Brain pericyte (primary cell): ENCODE measurements around the gene SYNE1.

ENCODE experiments used
- DNase-seq: peaks from one replicate; pipeline ENCODE4 v3.0.0-alpha.2; 2012; ENCODE audit warnings: low read depth, low spot score

The SYNE1 gene

DNA sequence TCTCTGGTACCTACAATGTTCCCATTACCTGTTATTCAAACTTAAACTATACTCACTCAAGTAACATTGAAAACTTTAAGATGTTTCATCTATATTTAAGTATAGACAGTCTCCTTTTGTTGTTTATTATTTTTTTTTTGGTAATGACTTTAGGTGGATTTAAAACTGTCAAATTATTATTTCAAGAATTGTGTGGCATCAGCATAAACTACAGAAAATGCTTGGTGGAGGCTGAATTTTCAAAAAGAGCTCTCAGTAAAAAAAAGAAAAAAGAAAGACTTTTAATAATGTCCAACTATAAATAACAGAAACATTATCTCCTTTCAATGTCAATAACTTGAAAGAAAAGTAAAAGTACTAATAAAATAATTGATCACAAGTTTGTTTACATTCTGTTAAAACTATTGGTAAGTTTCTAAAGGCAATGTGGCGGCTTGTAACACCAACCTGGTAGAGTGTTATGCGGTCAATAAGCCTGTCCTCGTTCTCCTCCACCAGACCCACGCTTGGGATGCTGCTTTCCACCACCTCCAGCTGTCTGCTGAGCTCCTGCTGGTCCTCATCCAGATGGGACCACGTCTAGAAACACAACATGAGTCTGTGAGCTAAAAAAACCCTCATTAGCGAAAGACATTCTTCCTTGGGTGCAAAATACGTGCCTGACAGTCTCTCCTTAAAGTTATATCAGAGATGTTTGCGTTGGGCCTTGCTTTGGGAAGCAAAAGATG is 400.6 kb downstream of the SYNE1 start:
- DNase-seq, result no peak

DNA sequence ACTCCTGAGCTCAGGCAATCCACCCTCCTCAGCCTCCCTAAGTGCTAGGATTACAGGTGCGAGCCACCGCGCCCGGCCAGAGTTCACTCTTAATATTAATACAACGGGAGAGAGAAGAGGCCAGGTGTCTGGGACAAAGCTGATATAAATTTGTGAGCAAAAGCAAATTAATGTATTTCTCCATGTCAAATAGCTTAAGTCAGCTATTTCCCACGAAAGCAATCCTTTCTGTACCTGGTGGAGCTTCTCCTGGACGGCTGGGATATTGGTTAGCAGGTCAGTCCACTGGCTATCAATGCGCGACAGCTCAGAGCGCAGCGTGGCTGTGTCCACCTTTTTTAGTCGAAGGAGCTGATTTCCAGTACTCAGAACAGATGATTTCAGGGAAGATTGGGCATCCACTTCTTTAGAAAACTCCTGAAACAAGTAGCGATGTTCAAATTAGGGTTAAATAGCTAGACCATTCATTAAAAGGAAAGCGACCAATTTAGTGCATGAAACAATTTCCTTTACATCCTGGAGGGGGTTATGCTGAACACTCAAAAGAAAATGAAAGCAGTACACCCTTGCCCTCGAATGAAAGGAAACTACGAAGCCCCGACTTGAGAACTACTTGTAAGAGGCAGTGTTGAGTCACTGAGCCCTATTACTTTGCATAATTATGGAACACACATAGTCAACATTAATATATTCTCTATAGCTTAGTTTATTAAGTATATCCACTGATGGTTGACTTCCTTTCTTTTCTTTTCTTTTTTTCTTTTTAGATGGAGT is 403.4 kb downstream of the SYNE1 start:
- DNase-seq, result no peak

DNA sequence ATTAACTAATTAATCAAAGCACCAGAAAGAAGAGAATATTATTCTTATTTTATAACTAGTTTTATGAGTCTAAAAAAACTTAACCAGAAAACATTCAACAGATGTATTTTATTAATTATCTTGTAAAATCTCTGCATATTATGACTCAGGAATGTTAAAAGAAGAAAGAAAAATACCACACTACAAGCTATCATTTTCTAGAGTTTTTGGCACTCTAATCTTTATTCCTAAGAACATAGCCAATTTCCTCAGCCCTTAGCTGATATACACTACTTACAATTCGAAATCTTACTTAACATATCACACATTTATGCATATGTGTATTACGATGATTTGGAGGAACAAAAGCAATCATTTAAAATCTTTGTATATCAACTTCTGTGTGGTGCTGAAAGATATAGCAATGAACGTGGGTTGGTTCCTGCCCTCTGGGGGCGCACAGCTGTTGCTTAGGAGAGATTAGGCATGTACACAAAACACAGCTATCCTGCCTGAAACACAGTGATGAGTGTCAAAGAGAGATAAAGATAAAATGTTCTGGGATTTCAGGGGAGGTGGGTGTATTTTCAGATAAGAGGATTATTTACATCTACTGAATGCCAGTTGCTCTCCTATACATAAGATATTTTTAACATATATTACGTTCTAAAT is 404.5 kb downstream of the SYNE1 start:
- no peak for DNase-seq

DNA sequence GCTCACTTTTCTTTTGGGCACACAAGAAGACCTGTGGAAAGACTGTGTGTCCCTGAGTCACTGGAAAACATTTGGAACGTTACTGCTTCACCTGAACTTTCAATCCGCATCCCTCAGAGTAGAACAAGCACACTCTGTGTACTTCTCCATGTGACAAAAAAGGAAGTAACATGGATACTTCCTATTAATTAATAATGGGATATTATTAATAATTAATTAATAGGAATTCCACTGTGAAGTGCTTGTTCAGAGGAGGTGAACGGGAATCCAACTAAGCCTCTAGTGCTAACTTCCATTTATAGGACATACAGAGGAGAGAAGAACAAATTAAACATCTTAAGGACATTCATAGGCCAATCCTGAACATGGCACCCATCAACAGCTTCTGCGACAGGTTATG is 407.8 kb downstream of the SYNE1 start:
- no peak for DNase-seq

DNA sequence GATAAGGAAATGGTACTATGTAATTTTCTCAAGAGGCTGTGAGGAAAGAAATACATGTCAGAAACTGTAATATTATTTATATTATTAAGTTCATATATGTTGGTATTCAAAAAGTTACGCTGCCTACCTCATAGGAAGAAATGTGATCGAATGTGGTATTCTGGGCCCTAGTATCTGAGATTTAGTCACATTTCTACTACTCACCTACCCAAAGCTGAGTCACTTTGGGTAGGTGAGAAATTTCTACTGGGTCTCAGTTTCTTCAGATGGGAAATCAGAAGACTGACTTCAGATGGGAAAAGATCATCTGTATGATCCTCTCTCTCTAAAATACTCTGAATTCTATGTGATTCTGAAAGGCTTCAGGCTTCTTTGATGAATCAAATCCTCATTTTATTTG is 411.0 kb downstream of the SYNE1 start:
- no peak for DNase-seq

DNA sequence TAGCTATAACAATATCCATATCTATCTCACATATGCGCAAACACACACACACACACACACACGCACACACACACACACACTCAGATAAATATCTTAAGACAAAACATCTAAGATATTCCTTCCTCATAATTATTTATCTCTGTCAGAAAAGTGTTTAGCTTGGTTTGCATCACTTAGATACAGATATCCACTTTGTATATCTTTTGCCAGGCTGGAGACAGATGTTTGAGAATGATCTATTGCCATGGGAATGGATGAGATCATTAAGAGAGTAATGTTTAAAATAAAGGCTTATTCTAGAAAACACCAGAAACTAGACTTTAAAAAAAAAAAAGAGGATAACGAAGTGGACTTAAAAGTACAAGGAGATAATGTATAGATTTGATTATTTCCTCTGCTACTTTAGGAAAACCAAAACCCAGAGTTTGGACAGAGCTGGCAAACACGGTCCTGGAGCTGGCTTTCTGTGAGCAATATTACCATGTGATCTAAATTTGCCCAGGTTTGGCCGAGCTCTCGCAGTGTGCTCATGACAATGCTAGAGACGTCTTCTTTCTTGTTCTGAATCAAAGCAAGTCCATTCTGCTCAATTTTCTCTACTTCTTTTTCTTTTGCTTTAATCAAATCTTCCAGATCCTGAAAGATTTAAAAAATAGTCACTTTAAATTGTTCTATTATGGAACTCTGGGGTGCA is 411.8 kb downstream of the SYNE1 start:
- no peak for DNase-seq

DNA sequence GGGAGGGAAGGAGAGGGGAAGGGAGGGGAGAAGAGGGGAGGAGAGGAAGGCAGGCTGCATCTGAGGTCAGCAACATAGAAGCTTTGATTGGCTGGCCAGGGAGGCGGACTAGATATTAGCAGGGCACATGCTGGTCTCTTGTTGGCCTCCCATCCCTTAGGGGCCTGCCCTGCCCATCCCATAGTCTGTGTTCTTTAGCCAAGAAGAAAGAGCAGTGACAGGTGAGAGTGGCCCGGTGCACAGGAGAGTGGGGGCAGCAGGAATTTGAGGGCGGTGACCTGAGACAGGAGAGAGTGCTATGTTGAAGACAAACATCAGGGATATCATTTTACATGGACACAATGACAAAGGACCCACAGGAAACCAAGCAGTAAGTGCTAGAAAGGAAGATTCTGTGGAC is 413.5 kb downstream of the SYNE1 start:
- no peak for DNase-seq

DNA sequence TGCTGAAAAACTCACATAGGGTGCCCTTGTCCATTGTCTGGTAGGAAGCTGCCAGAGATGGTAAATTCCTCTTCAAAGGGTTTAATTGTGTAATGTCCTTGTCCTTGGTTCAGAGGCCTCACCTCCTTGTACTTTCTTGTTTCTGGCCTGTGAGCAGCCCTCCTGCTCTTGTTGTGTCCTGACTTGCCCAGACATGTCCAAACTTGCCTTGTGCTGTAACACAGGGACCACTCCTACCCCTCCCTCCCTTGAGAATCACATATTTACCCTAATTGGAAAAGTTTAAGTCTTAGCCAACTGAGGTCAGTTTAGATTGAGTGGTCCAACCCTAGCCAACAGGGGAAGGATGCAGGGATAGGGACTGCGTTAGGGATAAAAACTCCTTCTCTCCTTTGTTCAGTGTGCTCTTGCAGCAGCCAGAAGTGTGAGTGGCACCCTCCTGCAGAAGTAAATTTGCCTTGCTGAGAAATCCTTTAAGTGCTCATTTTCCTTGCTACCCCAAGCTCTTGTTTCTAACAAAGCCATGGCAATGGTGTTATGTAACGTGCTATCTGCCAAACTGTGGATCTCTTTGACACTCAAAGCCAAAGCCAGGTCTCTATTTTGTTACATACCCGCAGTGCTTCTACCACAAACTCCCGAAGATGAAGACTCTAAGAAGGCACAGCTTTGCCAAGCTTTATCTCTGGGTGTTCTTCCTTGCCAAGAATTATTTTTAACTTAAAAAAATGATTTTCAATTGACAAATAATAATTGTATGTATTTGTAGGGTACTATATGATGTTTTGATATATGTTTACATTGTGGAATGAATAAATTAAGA is 415.1 kb downstream of the SYNE1 start:
- no peak for DNase-seq

DNA sequence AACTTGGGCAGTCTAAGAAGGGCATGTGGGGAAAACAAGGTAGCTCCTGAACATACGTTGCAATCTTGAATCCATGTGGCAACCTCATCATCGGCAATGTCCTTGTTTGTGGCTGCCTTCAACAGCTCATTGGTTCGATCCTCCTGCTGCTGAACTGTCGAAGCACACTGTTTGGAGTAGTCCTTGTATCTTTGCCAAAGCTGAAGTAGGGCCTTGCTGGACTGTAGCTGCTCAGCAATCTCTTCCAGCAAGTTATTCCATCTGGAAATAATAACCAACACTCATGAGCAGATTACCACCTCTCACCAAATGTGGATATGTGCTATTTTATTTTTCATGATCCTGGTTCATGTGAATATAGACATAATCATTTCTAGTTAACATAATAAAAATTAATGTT is 416.4 kb downstream of the SYNE1 start:
- no peak for DNase-seq

DNA sequence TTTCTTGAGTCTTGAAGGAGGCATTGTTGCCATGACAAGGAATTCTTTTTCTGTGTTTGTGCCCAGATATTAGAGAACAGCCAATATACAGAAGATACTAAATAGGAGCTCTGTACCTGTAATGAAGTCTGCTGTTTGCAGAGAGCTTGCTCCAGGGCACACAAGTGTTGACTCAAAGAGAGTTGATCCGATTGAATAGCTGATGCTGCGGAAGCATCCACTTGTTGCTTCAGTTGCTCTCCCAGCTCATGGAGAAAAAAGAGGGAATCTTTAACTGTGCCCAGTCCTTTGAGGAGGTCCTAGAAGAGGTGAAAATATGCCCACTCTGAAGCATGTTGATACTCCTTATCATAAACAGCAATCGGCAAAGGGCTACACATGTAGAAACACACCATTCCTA is 418.3 kb downstream of the SYNE1 start:
- no peak for DNase-seq

DNA sequence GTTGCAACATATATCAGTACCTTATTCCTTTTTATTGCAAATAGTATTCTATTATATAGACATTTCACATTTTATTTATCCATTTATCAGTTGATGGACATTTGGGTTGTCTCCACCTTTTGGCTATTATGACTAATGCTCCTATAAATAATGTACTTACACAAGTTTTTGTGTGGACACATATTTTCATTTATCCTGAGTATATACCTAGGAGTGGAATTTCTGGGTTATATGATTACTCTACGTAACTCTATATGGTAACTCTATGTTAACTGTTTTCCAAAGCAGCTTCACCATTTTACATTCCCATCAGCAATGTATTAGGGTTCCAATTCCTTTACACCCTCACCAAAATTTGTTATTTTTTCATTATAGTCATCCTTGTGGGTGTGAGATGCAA is 424.7 kb downstream of the SYNE1 start:
- no peak for DNase-seq

DNA sequence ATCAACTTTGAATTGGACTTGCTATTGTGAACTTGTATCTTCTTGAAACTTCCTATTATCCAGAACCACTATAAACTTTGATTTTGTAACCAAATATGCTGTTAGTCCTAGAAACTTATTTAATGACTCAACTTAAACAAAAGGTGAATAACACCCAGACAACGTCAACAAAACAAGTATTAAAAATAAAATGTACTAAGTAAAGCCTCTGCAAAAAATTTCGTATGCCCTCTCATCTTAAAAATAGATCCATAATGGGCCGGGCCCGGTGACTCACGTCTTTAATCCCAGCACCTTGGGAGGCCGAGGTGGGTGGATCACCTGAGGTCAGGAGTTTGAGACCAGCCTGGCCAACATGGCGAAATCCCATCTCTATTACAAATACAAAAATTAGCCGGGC is 428.0 kb downstream of the SYNE1 start:
- DNase-seq, result no peak

DNA sequence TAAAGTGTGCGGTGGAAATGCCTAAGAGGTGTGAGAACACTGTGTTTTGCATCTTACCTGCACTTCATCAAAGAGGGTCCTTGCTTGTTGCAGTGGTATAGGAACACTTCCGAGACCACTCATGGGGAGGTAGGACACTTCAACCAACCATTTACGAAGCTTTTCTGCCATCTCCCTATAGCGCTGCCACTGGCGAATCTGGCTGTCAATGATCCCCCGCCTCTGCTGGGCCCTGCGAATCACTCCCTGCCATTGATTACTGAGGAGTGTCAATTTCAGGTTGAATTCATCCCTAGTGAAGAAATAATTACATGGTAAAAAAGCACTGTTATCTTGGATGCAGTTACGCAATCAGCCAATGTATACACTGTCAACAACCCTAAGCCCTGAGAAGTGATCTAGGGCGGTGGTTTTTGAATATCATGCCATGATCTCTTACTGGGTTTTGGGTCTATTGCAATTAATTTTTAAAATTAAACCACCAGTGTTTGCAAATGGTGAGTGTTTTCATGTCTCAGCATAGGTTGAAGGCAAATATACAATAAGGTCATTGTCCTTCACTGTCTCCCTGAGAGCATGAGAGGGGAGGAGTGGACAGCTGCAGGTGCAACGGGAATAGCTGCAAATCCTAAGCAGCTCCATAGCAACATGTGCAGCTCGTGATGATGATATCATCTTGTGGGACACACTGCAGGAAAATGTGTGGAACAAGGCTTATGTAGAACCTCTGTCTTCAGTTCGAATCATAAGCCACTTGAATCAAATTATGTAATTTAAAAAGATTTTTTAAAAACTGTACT is 429.0 kb downstream of the SYNE1 start:
- no peak for DNase-seq

DNA sequence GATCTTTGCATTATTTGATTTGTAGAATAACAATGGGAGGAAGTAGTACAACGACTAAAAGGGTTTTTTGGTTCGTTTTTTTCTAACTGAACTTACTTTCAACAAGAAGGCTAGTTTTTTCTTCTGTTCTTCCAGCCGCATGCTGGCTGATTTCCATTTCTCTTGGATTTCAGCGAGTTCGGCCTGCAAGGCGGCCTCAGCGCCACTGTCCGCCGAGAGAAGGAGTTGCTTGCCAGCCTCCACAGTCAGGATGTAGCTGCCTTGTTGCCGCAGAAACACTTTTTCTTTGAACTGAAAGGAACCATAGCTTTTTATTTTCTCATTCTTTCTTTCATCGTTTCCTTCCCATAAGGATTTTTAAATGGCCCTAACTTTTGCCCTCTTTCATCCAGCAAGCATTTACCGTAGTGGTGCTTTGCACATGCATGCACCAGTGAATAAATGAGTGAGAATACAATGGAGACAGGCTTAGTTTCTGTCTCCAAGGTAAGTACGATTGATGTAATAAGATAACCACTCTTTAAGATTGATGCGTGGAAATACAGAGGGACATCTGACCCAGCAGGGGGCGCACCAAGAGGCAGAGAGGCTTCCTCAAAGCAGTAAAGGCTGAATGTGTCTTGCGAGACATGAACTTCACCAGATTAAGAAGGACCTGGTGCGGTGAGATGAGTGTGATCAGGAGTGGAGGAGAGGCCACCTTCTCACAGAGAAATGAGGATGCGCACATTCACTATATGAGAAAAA is 430.9 kb downstream of the SYNE1 start:
- no peak for DNase-seq

DNA sequence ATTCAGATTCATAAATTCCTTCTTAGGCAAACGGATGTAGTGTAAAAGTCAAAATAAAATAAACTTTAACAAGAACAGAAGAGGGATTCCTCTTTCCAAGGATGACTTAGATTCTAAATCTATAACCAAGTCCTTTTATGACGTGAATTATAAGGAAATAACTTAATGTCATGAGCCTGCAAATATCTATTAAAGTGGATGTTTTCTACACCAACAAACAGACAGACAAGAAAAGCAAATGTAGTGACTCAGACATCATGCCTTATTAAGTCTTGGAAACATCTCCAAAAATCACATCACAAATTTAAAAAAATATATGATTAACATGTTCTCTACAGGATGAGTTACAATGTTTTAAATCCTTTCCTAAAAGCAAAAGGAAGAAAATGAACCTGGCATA is 432.6 kb downstream of the SYNE1 start:
- peak; percentile 7 for DNase-seq

DNA sequence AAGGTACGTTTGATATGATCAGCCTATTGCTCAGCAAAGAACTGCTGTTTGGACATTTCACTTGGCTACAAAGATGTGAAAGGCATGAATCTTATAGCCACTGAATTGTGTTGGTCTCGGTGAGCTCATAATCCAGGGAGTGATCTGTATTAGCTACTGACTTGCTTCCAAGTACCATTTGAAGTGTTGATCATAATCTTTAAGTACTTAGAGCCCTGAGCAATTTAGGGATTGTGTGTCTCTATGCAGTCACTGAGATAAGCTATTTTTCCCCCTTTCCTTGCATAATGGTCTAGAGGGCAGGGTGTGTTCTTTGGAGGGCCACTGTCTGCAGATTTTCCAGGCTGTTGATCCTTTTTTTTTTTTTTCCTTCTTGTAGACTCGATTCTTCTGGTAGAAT is 436.0 kb downstream of the SYNE1 start:
- DNase-seq, result no peak

DNA sequence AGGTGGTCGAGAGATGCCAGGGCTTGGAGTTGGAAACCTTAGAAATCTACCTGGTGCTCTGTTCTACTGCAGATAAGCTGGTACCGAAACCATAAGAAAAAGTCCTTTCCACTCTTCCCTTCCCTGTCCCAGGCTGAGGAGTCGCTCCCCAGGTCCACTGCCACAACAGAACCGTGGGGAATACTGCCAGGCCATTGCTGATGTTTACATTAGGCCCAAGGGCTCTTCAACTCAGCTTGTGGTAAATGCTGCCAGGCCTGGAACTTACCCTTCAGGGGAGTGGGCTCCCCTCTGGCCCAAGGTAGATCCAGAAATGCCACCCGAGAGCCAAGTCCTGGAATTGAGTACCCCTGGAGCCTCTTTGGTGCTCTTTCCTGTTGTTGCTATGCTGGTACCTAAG is 441.3 kb downstream of the SYNE1 start:
- DNase-seq, result no peak

DNA sequence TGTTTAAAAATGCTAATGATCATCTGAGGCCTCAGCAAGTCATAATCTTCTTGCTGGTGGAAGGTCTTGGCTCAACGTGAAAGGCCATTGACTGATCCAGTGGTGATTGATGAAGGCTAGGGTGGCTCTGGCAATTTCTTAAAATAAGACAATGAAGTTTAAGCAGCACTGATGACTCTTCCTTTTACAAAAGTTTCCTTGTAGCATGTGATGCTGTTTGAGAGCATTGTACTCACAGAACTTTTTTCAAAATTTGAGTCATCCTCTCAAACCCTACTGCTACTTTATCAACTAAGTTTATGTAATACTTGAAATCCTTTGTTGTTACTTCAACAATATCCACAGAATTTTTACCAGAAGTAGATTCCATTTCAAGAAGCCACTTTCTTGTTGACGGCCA is 447.4 kb downstream of the SYNE1 start:
- no peak for DNase-seq

DNA sequence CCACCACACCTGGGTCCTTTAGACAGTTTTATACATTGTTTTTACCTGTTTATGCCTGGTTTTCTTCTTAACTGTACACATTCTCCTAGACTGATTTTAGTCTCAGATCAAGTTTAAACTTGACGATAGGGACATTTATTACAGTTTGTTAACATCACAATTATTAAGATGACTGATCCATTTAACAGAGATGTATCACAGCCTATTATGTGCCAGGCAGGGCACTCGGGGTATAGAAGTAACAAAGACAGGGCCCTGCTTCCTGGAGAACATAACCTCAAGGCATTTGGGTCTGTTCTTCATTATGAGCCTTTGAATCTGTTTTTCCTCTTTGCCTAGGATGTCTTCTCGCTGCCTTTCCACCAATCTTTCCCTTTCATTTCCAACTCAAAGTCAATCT is 449.2 kb downstream of the SYNE1 start:
- no peak for DNase-seq

DNA sequence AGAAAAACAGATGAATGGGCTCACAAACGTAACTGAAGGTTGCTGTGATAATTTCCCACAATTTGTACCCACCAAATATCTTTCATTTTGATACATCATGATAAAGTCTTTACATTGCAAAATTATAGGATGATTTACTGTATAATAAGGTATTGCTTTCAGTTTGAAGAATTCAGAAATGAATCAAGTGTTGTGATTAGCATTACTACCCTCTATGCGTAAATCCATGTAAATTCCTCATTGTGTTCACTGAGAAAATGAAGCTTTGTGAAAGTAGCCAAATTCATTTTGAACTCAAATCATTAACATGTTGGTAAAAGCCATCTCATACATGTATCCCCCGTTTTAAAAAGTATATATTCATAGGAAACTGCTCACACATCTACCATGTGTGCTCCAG is 450.3 kb downstream of the SYNE1 start:
- DNase-seq, result no peak
